Embryonic facial prominence (tissue), 1 donor: ENCODE measurements around the gene NCOA6.
"Not testable (repeated sequence)": the region's sequence is repeated elsewhere in the genome, so short reads cannot be mapped to it uniquely, and the experiment has no call there.

Experiments
- DNase-seq: peaks from one replicate; pipeline ENCODE4 v3.0.0-alpha.2; 2016; ENCODE audit errors: extremely low spot score

Gene NCOA6

DNA sequence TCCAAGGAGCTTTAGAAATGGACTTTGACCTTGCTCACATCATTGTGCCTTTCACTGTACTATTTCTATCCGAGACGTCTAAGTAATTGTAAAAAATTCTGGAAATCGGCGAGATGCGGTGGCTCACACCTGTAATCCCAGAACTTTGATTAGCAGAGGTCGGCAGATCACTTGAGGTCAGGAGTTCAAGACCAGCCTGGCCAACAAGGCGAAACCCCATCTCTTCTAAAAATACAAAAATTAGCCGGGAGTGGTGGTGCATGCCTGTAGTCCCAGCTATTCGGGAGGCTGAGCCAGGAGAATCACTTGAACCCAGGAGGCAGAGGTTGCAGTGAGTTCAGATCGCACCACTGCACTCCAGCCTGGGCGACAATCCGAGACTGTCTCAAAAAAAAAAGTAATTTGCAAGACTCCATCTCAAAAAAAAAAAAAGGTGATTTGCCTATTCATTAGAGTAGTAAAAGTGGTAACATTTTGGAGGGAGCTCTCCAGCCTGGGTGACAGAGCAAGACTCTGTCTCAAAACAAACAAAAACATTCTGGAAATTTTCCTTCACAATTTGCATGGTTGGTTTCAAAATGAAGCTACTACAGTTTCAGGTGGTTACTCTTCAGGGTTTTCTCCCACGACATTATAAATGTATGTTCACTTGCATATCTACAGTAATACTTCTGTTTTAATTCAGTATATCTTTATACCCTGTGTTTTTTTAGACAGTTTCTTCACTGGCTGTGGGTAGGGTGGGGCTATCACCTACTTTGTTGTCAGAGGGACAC lies 106.0 kb downstream of the NCOA6 start:
- DNase-seq: not testable (repeated sequence)

DNA sequence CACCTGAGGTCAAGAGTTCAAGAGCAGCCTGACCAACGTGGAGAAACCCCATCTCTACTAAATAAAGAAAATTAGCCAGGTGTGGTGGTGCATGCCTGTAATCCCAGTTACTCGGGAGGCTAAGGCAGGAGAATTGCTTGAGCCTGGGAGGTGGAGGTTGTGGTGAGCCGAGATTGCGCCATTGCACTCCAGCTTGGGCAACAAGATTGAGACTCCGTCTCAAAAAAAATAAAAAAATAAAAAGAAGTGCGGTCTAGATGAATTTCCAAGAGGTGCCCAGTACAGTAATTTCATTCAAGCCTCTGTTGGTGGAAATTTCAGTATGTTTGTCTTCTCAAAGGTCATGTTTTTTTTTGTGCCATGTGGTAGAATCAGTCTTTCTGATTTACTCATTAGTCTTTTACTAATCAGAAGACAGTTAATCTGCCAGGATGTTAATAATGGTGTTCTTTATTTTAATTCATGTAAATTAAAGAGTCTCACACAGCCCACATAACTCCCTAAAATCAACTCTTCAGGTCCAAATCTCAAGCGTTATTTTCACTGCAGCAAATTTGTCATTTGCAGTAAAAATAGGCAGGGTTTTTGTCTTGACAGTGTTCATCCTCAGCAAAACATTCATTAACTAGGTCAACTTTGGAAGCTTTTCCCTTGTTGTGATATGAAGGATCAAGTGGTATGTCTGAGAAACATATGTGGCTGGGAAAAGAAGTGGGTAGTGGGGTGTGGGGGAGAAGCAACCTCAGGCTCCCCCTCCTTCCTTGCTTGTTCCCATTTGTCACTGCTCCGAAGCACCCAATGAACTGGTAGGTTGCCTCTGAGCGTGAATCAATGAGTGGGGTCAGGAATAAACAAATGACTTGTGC lies 108.0 kb downstream of the NCOA6 start:
- no peak for DNase-seq

DNA sequence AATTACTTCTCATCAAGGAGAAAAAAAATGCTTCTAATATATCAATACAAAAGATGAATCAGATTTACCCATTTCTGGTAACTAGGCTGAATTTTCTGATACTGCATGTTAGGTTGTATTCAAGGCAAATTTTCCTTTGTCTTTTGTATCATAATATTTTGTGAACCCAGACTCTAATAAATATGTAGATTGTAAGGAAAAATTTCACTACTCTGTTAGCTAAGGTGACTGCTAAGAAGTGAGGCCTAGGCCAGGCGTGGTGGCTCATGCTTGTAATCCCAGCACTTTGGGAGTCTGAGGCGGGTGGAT lies 108.6 kb downstream of the NCOA6 start:
- DNase-seq: no peak

DNA sequence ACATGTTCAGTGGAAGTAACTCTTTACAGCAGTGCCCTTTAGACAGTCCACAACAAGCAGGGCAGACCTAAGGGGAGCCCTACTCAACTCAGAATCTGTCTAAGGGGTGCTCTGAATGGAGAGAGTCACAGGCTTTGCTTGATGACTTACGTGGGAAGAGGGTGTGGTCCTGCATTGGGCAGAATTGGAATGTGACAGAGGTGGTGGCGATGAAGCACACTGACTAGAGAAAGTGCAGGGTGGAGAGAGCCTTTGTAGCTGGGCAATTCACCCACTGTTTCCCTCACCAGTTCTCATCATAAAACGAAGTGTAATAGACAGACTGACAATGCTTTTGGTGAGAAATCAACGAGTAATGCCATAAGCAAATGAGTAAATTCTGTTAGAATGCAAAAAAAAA lies 110.1 kb downstream of the NCOA6 start:
- DNase-seq: no peak

DNA sequence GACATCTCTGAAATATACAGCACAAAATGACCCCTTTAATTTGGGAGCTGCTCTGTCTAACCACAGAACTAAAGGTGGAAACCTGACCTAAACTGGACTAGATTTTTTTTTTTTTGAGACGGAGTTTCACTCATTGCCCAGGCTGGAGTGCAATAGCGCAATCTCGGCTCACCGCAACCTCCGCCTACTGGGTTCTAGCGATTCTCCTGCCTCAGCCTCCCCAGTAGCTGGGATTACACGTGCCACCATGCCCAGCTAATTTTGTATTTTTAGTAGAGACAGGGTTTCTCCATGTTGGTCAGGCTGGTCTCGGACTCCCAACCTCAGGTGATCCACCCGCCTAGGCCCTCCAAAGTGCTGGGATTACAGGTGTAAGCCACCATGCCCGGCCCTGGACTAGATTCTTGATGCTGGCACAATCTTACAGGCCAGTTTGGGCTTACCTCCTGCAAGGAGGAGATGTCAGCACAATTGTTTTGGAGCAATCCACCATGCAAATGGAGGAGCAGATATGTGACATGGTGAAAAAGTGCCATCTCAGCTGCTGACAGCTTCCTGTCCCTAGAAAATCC lies 111.4 kb downstream of the NCOA6 start:
- DNase-seq: not testable (repeated sequence)

DNA sequence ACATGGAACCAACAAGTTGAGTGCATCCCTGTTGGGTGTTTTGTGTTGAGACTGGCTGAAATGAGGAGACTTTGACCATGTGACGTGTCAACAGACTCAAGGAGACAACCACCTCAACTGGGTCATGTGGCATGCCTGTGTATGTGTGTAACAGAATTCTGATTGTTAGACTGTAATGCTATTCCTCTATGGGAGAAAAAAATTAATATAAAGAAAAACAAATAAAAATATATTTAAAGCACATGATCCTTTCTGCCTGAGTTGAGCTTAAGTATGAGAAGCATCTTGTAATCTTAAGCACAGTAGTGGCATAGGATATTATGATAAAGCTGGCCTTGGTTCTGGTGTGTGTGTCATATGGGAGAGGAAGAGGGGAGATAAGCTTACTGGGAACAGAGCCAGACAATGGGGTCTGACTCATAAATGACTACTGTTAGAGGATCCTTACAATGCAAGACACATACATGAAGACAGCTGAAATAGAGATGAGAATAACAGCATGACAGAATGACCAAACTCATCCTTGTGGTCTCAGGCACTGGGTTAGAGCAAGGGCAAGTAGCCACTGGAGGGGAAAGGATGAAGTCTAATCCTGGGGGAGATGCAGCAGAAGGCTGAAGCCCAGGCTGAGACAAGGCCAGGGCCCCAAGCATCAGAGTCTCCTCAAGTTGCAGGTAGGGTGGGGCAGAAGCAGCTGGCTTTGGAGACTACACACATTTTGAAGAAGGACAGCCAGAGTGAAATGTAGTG lies 112.1 kb downstream of the NCOA6 start:
- DNase-seq: no peak

DNA sequence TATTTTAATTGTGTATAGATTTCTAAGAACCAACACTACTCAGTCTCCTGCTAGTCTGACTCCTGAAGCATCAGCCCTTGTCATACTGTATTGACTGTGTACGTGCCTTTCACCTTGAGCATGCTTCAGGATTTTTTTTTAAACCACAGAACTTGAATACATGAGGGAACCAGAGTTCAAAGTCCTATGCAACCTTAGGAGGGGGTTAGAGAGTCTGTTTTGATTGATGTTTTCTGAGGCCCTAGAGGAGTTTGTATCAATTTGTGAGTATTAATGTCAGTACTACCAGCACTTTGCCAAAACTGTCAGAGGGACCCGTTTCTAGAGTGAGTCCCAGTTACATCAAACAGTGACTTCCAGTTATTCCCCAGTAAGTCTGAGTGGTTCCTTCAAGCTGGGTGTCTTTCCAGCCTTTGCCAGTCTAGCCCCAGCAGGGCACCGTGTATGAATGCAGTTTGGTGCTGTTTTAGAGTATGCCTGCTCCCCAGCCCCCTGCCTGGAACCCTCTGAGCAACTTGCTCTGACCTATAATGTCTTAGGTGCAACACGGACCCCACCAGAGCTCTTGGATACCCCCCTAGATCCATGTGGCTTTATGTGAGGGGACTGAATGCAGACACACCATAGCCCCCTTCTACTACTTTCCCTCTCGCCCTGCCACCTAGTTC lies 112.8 kb downstream of the NCOA6 start:
- no peak for DNase-seq

DNA sequence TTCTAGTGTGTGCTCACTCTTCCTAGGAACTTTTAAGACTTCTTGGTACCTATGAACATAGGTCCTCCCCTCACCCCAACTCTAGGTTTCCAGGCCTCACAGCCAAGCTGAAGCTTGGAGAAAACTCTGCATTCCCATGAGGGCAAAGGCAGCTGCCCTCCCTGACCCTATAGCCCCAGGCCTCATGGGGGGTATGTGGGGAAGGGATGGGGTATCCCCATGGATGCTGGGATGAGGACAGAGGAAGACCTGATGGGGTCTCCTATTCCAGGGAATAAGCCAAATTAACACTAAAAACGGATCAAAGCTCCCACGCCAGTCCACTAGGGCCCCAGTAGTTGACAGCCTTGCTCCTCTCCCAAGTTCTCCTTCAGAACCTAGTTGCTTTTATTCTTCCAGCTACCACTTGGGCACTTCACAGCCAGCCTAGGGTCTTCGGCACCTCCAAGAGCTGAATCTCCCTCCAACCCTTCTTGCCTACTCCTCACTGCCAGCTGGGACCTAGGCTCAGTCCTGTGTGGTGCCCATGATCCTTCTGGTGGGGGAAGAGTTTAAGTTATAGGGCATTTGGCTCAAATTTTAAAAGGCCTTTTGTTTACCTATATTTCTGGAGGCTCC lies 113.5 kb downstream of the NCOA6 start:
- no peak for DNase-seq

DNA sequence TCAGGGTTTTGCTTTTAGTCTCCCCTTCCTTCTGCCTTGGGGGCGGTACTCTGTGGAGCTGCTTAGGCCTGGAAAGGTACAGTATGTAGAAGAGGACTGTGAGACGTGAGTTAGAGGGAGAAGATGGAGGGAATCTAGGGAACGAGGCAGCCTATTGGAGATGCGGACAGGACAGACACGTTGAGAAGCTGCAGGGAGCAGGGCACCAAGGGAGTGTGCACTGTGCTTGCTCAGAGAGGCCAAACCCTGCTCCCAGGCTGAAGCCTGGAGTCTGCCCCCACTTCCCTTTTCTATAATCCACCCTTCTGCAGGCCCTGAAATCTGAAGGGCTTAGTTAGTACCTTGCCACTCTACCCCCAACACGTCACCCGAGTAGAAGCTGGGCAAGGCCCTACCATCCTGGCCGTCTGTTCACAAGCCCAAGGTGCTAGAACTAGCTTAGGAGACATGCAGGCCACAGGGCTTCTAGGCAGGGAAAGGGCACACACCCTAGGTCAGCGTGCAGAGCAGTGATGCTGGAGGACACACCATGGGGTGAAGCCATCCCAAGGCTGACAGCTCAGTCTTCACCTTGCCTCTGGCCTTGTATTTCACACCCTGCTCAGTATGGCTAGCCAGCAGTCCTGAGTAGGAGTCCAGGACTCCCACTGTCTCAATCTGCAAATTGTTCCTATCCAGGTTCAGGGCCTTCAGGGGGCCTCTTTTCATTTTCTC lies 114.4 kb downstream of the NCOA6 start:
- no peak for DNase-seq

DNA sequence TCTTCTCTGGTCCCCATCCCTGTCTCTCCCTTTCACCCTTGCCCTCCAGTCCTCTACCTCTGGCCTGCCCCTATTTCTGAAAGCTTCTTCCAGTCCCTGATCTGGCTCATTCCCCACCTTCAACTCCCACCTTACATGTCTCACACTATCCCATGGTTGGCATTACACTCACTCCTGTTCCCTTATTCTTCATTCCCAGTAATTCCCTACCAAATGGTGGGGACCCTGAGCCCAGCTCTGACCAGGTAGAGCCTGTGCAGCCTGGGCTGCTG lies 114.9 kb downstream of the NCOA6 start:
- no peak for DNase-seq

DNA sequence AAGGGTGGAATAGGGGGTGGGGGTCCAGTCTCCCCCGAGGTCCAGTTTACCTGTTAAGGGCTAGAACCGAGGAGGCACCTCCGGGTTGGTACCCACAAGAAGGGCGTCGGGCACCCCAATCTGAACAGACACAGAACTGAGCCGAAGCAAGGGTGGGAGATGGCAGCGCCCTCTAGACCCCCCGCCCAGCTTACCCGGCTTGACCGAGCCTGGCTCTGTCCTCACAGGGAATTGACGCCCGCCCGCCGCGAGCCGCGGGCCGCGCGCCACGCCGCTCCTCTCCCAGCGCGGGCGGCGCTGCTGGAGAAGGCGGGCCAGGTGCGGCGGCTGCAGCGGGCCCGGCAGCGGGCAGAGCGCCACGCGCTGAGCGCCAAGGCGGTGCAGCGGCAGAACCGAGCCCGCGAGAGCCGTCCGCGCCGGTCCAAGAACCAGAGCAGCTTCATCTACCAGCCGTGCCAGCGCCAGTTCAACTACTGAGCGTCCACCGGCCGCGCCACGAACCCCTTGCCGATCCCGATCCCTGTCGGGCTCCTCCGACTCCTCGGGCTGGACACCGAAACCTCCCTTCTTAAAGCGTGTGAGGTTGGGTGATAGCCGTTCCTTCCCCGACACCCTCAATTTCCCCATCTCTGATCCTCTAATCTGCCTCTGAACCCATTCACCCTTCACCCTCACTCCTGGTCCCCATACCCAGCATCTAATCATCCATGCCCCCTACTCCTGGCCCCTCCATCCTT lies 115.5 kb downstream of the NCOA6 start:
- no peak for DNase-seq

DNA sequence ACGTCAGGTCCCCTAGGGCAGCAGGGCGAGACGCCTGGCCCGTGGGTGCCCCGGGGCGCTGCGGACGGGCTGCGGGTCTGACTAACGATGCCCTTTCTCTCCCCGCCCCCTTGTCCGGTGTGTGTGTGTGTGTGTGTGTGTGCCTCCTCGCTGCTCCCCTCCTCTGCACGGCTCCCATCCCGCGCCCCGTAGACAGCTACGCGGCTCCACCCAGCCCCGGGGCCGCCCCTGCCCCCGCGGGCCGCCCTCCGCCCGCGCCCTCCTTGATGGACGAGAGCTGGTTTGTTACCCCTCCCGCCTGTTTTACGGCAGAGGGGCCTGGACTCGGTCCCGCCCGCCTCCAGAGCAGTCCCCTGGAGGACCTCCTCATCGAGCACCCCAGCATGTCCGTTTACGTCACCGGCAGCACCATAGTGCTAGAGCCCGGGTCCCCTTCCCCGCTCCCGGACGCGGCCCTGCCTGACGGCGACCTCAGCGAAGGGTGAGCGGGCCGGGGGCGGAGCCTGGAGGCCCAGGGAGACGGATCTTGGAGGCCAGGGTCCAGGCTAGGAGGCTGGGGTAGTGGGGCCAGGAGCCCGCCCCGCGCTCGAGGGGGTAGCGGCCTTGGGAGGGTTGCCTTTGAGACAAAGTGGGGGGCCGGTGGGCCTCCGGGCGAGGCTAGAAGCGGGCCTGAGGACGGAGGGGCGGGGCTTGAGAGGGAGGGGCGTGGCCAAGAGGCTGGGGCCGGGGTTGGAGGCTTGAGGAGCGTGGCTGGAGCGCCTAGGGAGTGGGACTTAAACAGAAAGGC lies 116.2 kb downstream of the NCOA6 start:
- peak; percentile 50 for DNase-seq

DNA sequence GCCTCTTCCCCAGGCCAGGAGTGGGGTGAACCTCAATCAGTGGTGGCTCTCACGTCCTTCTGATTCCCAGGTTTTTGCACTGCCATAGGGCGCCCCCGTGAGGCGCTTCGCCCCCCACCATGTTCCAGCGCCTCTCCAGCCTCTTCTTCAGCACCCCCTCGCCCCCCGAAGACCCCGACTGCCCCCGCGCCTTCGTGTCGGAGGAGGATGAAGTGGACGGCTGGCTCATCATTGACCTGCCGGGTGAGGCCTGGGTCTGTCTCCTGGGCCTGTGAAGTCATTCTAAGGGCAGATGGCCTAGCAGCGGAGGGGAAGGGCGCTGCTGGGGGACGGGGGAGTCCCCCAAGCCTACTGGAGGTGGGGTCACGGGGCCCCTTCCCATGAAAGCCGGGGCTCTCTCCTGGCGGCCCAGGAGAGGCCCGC lies 116.8 kb downstream of the NCOA6 start:
- DNase-seq: no peak

DNA sequence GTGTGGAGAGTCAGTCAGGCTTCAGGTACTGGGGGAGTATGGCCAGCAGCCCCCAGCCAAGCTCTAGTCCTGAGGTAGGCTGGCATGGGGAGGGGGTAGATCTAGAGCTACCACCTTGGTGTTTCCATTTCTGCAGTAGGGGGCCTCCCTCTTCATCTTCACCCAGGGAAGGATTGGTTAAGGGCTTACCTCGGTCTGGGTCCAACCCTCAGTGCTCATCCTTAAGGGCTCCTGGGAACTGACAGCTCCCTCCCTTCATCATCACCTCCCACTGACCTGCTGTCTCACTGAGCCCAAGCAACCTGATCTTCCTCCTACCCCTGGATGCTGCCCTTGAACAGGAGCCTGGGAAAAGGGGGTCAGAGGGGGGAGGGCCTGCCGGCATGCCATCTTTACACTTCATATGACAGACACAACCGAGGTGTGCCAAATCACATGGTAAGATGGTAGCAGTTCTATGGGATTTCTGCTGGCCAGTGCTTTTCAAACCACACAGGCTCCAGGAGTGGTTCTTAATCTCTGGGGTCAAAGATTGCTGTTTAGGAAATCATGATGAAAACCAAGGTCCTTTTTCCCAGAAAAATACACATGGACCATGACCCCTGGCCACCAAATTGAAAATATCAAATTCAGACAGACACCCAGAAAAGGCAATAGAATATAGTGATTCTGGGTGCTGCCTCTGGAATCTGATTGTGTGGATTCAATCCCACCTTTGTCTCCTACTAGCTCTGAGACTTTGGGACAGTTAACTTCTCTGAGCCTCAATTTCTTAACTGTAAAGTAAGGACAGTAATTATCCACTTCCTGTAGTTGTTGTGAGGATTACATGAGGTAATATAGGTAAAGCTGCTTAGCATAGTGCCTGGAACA lies 118.3 kb downstream of the NCOA6 start:
- DNase-seq: no peak

DNA sequence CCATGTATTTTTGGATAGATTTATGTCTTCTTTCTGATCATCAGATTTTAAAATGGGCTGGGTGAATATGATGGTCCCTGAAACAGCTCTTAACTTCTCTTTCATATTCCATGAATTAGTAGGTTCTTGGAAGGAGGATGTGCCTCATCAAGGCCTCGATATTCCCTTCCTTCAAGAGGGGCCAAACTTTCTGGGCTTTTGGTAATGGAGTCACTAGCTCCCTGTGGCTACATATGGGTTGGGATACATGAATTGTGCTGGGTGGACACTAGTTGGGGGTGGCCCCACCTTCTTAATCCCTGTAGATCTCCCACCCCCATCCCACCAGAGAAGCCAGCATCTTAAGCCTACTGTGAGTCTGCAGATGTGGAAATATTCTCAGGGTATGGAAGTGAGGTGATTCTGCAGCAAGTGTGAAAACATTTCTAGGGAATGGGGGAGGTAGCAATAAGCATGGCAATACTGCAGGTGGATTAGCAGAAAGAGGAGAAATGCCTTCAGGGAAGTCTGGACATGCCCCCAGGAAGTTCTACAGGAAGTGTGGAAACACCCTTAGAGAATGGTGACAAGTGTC lies 119.1 kb downstream of the NCOA6 start:
- DNase-seq: no peak

DNA sequence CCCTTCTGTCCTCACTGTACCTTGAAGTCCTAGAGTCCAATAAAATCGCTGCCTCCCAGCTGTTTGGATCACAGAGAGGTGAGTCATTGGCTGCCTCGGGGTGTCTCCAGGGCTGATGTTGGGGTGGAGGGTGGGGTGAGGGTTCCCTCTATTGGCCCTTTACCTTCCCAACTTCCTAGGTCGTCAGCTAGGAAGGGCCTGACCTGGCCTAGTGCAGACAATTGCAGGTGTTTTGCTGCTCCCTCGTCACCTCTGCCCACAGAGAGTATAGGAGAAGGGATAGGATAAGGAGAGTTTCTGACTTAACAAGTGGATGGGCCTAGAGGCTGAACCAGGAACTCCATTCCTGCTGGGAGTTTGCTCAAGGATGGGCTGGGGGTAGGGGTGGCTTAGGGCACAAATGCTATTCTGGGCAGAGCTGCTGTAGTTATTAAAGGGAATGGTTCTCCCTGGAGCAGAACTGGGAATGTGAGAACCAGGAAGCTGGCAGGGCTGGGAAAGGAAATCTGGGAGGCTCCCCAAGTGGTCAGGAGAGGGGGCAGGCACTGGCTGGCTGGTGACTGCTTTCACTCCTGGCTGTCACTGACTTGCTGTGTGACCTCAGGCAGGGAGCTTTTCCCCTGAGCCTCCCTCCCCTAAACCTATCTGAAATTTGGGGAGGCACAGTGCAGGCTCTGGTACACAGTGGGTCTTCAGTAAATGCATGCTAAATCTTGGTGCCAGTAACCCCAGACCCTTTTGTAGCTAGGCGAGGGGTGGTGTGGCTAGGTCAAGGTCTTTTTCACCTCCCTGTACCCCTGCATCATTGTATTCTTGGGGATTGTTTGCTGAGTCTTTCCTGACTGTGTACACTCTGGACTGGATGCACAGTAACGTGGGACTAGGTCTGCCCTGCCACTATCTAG lies 119.8 kb downstream of the NCOA6 start:
- DNase-seq: no peak

DNA sequence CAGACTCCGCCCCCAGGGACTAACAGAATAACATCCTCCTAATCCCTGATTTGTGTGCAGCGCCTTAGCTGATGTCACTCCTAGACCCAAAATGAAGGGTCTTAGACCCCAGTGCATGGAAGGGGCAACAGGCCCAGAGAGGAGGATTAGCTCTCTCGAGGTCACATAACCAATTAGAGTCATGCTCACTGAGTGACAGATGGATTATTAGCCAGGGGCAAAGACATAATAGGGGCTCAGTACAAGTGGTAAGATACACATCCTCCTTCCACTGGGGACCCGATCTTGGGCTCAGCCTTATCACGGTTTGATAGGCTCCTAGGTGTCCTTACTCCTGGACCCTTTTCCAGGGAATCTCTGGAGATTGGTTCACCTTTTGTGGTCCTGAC lies 120.4 kb downstream of the NCOA6 start:
- DNase-seq: no peak
